ENCODE results near the gene EIF4G3.
"Not testable (repeated sequence)": the region's sequence is repeated elsewhere in the genome, so short reads cannot be mapped to it uniquely, and the experiment has no call there.

Gene EIF4G3, protein sequence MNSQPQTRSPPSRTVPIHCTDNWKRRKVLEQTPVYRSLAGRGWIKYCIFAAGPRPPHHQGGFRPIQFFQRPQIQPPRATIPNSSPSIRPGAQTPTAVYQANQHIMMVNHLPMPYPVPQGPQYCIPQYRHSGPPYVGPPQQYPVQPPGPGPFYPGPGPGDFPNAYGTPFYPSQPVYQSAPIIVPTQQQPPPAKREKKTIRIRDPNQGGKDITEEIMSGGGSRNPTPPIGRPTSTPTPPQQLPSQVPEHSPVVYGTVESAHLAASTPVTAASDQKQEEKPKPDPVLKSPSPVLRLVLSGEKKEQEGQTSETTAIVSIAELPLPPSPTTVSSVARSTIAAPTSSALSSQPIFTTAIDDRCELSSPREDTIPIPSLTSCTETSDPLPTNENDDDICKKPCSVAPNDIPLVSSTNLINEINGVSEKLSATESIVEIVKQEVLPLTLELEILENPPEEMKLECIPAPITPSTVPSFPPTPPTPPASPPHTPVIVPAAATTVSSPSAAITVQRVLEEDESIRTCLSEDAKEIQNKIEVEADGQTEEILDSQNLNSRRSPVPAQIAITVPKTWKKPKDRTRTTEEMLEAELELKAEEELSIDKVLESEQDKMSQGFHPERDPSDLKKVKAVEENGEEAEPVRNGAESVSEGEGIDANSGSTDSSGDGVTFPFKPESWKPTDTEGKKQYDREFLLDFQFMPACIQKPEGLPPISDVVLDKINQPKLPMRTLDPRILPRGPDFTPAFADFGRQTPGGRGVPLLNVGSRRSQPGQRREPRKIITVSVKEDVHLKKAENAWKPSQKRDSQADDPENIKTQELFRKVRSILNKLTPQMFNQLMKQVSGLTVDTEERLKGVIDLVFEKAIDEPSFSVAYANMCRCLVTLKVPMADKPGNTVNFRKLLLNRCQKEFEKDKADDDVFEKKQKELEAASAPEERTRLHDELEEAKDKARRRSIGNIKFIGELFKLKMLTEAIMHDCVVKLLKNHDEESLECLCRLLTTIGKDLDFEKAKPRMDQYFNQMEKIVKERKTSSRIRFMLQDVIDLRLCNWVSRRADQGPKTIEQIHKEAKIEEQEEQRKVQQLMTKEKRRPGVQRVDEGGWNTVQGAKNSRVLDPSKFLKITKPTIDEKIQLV (N-terminal part only)

DNA sequence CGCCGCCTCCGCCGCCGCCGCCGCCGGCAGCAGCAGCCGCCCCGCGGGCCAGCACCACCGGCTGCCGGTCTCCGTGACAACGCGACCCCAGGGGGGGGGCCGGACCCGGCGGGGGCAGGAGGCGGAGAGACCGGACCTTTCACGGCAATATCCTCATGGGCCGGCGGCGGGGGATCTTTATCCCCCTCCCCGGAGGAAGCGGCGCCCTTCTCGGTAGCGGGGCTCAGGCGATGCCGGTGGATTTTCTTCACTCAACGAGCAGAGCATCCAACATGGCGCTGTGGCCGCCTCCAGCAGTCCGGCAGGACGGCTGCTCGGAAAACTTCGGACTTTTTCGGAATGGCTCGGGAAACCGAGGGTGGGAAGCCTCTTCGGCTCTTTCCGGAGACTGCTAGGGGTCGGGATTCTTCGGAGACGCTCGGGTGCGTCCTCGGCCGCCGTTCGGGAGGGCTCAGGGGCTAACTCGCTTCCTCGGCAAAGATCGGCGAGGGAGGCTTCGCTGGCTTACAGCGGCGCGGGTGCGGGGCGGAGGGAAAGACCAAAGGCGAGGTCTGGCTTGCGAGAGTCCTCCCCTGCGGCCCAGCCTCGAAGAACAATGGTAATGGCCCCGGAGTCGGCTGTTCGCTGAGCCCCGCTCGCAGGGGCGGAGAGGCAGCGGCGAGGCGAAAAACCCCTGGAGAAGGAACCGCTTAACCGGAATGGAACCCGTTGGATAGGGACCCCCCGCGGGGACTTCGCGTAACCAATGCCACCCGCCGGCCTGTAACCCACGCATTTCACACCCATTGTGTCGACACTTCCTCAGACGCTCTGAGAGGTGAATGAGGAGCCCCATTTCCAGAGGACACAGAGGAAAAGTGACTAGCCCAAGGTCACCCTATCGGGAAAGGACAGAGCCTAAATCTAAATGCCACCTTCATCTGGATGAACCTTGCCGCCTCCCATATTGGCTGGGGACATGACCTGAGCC is at the start of gene EIF4G3:
Gene EIF4G3 (minus strand): TSS at position 312 of the 970 bp plus-strand sequence. CDS start 174,155 bp downstream, outside the sequence.
- DNase-seq (ENCODE audit: low read depth in 1 of 2, low spot score in 1 of 2): peak; percentile 98 to 99

DNA sequence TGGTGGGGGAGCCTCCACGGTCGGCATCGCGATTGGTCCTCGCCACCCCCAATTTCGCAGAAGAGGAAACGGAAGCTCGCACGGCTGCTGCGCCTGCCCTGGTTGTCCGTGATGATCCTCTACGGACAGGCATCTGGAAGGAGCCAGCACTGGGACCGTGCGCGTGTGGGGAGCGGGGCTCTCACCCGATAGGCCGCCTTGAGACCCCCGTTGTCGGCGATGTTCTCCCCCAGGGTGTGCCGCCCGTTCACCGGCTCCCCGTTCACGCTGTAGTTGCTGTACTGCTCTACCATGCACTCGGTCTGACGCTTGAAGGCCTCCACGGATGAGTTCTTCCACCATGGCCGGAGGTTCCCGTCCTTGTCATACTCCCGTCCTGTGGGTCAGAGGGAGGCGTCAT is 48.4 kb upstream of the EIF4G3 start:
- DNase-seq (ENCODE audit: low read depth in 1 of 2, low spot score in 1 of 2): no peak

DNA sequence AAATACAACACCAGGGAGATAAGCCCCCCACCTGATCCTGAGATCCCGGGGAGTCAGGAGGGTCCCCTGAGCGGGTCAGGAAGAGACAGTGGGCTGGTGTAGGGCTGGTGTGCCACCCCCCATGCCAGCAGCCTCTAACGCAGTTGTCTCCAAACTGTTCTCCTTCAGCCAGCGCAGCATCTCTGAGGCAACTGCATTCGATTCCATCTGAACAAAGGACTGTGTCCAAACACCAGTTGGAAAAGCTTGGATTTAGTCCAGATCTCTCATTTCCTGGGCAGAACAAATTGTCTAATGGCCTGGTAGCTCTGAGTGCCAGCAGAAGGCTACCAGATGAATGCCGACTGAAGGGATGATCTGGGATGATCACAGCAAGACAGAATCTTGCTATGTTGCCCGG is 44.1 kb upstream of the EIF4G3 start:
- DNase-seq (ENCODE audit: low read depth in 1 of 2, low spot score in 1 of 2): no peak

DNA sequence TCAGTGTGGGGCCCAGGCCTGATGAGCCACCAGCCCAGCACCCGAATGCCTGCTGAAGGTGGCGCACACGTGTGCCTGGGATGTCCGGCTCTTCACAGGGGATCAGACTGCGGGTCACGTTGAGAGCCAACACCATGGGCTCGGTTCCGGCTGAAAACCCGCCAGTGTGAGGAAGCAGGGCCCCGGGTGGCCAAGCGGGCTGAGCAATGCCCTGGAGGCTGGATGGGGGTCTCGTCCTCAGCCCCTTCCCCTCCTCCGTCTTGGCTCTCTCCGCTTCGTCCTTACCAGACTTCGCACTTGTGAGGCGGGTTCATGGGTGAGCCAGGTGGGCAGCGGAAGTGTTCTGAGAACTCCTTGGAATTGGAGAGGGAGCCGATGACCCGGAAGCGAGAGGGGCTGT is 43.0 kb upstream of the EIF4G3 start:
- no peak for DNase-seq (ENCODE audit: low read depth in 1 of 2, low spot score in 1 of 2)

DNA sequence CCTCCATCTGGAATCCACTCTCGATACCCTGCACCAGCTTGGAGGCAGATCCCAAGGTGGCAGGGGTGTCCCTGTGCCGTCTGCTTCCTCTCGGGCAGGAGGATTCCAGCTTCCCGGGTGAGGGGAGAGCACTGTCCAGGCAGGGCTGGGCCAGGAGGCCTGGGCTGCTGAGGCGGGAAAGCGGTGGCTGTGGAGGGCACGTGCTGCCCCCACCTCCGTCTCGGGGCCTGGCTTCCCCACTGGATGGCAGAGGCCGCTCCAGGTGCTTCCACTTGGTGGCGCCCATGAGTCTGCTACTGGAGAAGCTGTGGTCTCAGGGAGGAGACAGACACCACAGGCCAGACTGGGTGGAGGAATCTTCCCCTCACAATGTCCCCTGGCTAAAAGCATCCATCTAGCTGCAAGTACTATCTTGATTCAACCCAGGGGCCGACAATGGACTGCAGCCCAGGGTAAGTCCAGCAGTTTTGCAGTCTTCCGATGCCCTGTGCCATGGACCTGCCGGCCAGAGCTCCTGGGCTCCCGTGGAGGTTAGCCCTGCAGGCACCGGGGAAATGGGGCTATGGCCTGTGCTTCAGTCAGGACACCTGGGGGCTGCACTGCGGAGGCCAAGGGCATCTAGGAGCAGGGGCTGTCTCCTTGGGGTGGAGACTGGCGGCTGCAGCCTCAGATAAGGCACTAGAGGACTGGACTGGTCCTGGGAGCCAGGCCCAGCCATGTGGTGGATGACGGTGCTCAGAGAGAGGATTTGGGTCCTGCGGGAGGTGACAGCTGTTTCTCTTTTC is 41.3 kb upstream of the EIF4G3 start:
- peak in 1 of 2 donors; percentile 8 for DNase-seq (ENCODE audit: low read depth in 1 of 2, low spot score in 1 of 2)

DNA sequence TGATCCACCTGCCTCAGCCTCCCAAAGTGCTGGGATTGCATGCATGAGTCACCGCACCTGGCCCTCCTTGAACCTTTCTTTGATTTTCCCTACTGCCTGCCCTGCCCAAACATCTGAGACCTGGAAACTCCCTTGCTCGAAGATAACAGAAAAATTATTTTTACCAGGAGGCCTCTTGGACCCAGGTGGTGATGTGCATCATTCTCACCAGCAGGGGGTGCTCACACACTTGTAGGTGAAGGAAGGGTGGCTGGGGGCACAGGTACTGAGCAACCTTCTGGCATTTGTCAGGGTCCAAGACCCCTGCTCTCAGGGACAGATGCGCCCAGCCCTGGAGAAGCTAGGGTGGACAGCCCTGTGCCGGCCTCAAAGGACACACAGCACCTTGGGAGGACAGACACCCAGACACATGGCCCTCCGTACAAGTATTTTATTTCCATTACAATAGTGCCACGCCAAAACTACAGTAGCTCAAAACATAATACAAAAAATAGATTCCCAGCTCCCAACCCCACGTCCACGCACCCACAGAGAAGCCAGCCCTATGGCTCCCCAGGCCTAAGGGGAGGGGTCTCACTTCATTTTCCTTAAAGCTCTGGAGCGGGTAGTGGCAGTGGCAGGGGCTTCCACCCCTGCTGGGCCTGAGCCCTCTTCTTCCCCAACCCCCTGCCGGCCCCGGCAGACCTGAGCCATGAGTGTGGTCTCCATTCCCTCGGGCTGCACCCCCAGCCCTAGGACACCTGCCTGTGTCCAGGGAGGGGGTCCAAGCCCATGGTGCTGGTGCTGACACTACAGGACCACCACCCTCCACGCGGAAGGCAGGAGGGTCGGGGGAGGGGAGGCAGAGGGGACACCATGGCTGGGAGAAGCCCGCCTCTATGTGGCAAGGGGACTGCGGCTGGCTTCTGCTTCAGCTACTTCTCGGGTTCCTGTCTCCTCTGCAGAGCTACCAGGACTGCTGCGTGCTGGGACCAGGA is 40.4 kb upstream of the EIF4G3 start:
- DNase-seq (ENCODE audit: low read depth in 1 of 2, low spot score in 1 of 2): peak; percentile 42 to 47

DNA sequence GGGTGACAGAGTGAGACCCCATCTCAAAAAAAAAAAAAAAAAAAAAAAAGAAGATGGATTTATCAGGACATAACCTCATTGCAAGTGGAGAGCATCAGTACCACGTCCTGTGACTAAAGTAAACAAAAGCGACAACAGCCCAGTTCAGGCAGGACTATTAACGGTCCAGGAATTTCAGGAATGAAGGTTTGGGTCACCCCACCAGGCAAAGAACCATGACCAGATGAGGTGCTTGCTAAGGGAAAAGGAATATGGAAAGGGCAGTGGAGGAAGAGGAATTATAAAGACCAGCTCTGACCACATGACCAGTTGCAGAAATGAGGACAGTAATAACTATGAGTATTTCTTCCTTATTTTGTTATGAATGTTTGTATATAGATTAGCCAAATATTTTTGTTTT is 35.4 kb upstream of the EIF4G3 start:
- no peak for DNase-seq (ENCODE audit: low read depth in 1 of 2, low spot score in 1 of 2)

DNA sequence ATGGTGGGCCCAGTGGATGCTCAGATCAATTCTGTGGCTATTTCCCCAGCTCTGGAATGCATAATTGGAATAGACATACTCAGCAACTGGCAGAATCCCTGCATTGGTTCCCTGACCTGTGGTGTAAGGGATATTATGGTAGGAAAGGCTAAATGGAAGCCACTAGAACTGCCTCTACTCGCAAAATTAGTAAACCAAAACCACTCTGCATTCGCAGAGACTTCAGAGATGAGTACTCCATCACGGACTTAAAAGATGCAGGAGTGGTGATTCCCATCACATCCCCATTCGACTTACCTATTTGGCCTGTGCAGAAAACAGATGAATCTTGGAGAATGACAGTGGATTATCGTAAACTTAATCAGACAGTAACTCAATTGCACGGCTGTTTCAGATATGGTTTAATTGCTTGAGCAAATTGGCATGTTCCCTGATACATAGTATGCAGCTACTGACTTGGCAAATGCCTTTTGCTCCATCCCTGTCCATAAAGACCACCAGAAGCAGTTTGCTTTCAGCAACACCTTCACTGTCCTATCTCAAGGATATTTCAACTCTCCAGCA is 31.5 kb upstream of the EIF4G3 start:
- not testable (repeated sequence) for DNase-seq (ENCODE audit: low read depth in 1 of 2, low spot score in 1 of 2)

DNA sequence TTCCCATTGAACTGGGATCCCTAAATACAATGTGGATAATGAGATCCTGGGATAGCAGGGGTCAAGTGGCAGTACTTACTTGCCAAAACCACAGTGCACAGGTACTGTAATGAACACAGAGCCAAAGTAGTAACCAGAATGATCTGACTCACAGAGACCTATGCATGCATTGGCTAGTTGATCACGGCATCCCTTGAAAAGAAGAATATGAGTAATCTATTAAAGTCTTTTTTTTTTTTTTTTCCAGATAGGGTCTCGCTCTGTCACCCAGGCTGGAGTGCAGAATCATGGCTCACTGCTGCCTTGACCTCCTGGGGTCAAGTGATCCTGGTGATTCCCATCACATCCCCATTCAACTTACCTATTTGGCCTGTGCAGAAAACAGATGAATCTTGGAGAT is 29.4 kb upstream of the EIF4G3 start:
- no peak for DNase-seq (ENCODE audit: low read depth in 1 of 2, low spot score in 1 of 2)

DNA sequence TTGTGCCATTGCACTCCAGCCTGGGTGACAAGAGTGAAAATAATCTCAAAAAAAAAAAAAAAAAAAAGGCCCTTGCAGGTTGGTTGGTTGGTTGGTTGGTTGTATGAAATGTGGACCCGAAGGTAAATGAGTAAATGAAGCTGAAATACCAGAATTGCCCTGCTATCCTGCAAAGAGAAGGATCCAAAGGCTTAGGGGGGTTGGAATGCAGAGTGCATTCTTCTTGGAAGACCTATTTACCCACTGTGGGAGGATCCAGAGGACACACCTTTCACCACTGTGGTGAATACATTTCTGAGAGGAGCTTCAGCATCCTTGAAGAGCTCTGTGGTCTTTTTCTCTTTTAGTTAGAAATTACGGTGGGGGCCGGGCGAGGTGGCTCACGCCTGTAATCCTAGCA is 28.7 kb upstream of the EIF4G3 start:
- no peak for DNase-seq (ENCODE audit: low read depth in 1 of 2, low spot score in 1 of 2)

DNA sequence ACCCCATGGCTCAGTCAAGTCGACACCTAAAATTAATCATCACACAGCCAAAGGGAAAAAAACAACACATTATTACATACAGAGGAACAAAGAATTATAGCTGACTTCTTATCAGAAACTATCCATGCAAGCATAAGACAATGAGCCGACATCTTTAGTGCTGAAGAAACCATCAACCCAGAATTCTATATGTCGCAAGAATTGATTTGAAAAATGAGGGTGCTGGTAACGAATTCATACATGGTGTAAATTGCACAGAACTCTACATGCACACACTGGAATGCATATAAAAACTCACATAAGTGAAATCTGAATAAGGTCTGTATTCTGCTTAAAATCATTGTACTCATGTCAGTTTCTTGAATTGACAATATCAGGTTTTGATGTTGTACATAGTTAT is 25.0 kb upstream of the EIF4G3 start:
- DNase-seq (ENCODE audit: low read depth in 1 of 2, low spot score in 1 of 2): no peak

DNA sequence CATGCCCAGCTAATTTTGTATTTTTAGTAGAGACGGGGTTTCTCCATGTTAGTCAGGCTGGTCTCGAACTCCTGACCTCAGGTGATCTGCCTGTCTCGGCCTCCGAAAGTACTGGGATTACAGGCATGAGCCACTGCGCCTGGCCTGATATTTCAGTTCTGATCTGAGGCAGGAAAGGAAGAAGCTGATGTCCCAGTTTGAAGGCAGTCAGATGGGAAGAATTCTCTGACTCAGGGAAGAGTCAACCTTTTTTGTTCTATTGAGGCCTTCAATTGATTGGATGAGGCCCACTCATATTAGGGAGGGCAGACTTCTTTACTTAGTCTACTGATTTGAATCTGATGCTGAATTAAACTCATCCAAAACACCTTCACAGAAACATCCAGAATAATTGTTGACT is 24.5 kb upstream of the EIF4G3 start:
- not testable (repeated sequence) for DNase-seq (ENCODE audit: low read depth in 1 of 2, low spot score in 1 of 2)

DNA sequence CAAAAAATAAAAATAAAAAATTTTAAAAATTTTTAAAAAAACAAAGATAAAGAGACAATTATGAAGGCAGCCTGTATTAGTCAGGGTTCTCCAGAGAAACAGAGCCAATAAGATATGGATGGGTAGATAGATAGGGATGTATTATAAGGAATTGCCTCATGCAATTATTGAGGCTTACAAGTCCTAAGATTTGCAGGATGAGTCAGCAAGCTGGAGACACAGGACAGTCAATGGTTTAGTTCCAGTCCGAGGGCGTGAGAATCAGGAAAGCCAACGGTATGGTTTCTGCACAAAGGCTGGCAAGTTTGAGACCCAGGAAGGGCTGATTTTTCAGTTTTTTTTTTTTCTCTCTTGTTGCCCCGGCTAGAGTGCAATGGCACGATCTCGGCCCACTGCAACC is 24.1 kb upstream of the EIF4G3 start:
- no peak for DNase-seq (ENCODE audit: low read depth in 1 of 2, low spot score in 1 of 2)

DNA sequence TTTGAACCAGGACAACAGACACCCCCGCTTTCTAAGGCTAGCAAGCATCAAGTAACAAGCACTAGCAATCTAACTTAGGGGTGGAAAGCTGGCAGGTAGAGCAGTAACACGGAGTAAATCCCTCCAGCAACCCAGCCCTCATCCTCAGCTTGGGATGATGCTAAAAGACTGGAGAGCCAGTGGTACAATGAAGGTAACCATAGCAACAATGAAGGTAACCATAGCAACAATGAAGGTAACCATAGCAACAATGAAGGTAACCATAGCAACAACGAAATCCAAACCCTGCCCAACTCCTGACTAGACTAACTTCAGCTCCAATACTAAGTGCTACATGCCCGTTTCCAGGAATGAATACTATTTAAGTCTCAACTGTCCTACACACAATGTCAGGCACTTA is 22.2 kb upstream of the EIF4G3 start:
- no peak for DNase-seq (ENCODE audit: low read depth in 1 of 2, low spot score in 1 of 2)

DNA sequence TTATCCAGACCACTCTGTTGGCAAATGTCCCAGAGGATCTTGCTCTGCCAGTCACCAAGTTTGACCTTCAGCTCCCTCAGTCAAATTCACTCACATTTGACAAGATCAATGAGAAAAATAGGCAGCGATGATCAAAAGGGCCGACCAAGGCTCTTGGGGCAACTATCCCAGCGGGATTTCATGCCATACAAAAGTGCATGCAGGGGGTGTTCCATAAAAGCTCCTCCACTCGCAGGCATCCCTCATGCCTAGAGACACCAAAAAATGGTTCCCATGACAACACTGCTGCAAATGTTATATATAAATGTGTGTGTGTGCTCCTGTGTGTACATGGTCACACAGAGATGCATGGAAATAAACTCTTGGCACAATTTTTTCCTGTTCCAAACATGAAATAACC is 16.2 kb upstream of the EIF4G3 start:
- DNase-seq (ENCODE audit: low read depth in 1 of 2, low spot score in 1 of 2): no peak

DNA sequence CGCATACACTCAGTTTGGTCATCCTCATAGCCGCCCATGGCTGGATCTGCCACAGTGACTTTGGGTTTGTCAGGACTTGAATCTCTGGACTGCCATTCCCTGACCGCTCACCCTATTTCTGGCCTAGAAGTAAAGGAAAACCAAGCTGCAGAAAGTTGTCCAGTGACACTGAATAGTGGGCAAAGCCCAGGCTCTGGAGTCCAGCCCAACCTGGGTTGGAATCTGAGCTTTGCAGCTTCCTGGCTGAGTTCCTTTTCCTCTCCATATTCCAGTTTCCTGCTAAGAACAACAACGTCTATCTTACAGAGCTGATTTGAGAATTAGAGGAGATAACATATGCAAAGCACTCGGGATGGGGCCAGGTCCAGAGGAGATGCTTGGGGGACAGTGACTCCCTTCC is 15.6 kb upstream of the EIF4G3 start:
- no peak for DNase-seq (ENCODE audit: low read depth in 1 of 2, low spot score in 1 of 2)

DNA sequence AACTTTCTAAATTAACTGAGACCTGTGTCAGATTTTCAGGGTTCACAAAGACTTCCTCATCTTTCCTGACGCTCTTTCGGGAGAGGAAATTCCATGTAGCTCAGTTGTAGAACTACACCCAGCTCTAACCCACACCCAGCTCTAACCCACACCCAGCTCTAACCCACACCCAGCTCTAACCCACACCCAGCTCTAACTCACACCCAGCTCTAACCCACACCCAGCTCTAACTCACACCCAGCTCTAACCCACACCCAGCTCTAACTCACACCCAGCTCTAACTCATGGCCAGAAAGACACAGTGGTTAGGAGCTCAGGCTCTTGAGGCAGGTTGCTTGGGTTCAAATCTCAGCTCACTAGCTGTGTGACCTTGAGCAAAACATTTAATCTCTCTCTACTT is 14.1 kb upstream of the EIF4G3 start:
- not testable (repeated sequence) for DNase-seq (ENCODE audit: low read depth in 1 of 2, low spot score in 1 of 2)

DNA sequence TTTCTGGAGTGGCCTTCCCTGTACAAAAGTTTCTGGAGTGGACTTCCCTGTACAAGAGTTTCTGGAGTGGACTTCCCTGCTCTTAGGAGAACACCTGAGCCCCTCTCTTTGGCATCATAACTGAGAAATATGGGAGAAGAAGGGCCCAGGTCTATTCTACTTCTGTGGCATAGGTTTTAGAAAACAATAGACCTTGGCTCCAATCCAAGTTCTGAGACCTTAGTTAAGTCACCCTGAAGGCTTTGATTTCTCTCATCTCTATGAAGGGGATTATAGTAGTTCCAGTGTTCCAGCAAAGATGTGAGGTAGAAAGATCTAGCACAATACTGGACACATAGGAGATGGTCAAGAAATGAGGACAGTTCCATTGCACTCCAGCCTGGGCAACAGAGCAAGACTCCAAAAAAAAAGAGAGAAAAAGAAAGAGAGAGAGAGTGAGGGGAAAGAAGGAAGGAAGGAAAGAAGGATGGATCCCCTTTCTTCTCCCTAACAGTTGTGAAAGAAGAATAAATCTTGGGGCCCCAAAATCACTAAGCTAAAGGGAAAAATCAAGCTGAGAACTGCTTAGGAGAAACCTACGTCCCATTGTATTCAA is 13.3 kb upstream of the EIF4G3 start:
- DNase-seq (ENCODE audit: low read depth in 1 of 2, low spot score in 1 of 2): no peak

Data from activated T-helper 1 cell treated with anti-CD3 and anti-CD28 coated beads, Interleukin-2, amount 50 U/mL, for 16 hours (primary cell).